Endothelial cell of umbilical vein (primary cell): ENCODE data around the gene RABEPK. TPM values are rescaled to one million over a fixed set of nuclear protein-coding genes. Genes with fewer than 3 reads are reported as not detected.

Experiments used
- BruUV-seq: library from RNA; stranded (reverse); fragments of 400-500 nt; replicated peaks from 2 replicates; lab custom pipeline; 2021; lab: Mats Ljungman, UMichigan
- CTCF ChIA-PET: fragments of 300-600, 350-600 bp; sonication (Branson Sonifier 250); formaldehyde crosslinking; loops from one replicate; lab custom pipeline; 2021; ENCODE audit warnings: antibody characterized with exemption, inconsistent platforms; lab: Charles Lee
- POLR2A ChIA-PET: fragments of 300-600, 350-600 bp; sonication (Branson Sonifier 250); formaldehyde crosslinking; loops from one replicate; lab custom pipeline; 2021; ENCODE audit warnings: antibody characterized with exemption, inconsistent platforms; lab: Charles Lee
- DNase-seq: peaks from one replicate; pipeline ENCODE4 v3.0.0-alpha.2; 2011; ENCODE audit warnings: low read depth, low spot score
- FAIRE-seq: peaks from 2 replicates; lab custom pipeline; 2011; peaks lifted over from hg19 to GRCh38; lab: Jason Lieb, UNC
- H2AFZ ChIP-seq: 2 replicates; pipeline ENCODE4 v1.6.0; 2012; ENCODE audit warnings: low read depth, low read length, control low read depth, inconsistent platforms
- H3K27ac ChIP-seq: 2 replicates; pipeline ENCODE4 v1.5.1; 2011; ENCODE audit warnings: low read depth, mild to moderate bottlenecking, control low read depth, low read length, moderate library complexity; ENCODE audit not compliant: insufficient read depth
- H3K27me3 ChIP-seq, 2 experiments: 2 replicates each; pipeline versions ENCODE4 v1.6.0 to v1.6.1; 2011; ENCODE audit warnings: low read length in 2 of 2, mixed read lengths in 1 of 2; ENCODE audit not compliant: control insufficient read depth in 2 of 2, insufficient read depth in 2 of 2
- H3K36me3 ChIP-seq, 2 experiments: 2 replicates in 1 of 2; 3 replicates in 1 of 2; pipeline ENCODE4 v1.5.1; 2011; ENCODE audit warnings: low read length in 2 of 2, mild to moderate bottlenecking in 1 of 2, moderate library complexity in 1 of 2; ENCODE audit not compliant: control insufficient read depth in 2 of 2, insufficient read depth in 2 of 2; ENCODE audit errors: extremely low read depth in 1 of 2
- H3K4me1 ChIP-seq: 3 replicates; pipeline ENCODE4 v1.5.1; 2011; ENCODE audit warnings: mild to moderate bottlenecking, low read length; ENCODE audit not compliant: control insufficient read depth, insufficient read depth; ENCODE audit errors: extremely low read depth
- H3K4me2 ChIP-seq: 2 replicates; pipeline ENCODE4 v1.6.1; 2011; ENCODE audit warnings: low read length, control low read depth, mixed read lengths; ENCODE audit not compliant: insufficient read depth
- H3K4me3 ChIP-seq, 3 experiments: fragments of 200-600 bp in 1 of 3; sonication (generic), shearing (Covaris generic) in 1 of 3; replicated peaks in 1 of 3; 2 replicates each; pipeline ENCODE4 v1.5.1; 2011 to 2016; ENCODE audit warnings: control low read depth in 3 of 3, low read length in 3 of 3, mild to moderate bottlenecking in 2 of 3, inconsistent platforms in 1 of 3, low read depth in 1 of 3, moderate library complexity in 1 of 3; ENCODE audit not compliant: insufficient read depth in 1 of 3
- H3K79me2 ChIP-seq: 2 replicates; pipeline ENCODE4 v1.6.0; 2012; ENCODE audit warnings: low read length, inconsistent platforms; ENCODE audit not compliant: control insufficient read depth, insufficient read depth
- H3K9ac ChIP-seq: replicated peaks from 2 replicates; pipeline ENCODE3; 2011; ENCODE audit warnings: low read length, control low read depth; ENCODE audit not compliant: insufficient read depth; ENCODE audit errors: extremely low read depth
- H3K9me1 ChIP-seq: replicated peaks from 3 replicates; pipeline ENCODE4 v1.6.0; 2011; ENCODE audit warnings: mild to moderate bottlenecking, low read length; ENCODE audit not compliant: control insufficient read depth, insufficient read depth; ENCODE audit errors: extremely low read depth
- H3K9me3 ChIP-seq: replicated peaks from 2 replicates; pipeline ENCODE4 v1.5.1; 2012; ENCODE audit warnings: low read length, inconsistent platforms; ENCODE audit not compliant: control insufficient read depth, insufficient read depth
- H4K20me1 ChIP-seq: replicated peaks from 2 replicates; pipeline ENCODE3; 2011; ENCODE audit warnings: mild to moderate bottlenecking, low read length; ENCODE audit not compliant: control insufficient read depth, insufficient read depth; ENCODE audit errors: extremely low read depth
- EZH2 ChIP-seq: IDR thresholded peaks from 2 replicates; pipeline ENCODE4 v1.6.1; 2012; ENCODE audit warnings: borderline replicate concordance, low read depth, mild to moderate bottlenecking, moderate library complexity, low read length, inconsistent platforms; ENCODE audit not compliant: severe bottlenecking
- FOS ChIP-seq: IDR thresholded peaks from 2 replicates; pipeline ENCODE4 v1.6.1; 2011; ENCODE audit warnings: mild to moderate bottlenecking, low read length, moderate library complexity, borderline replicate concordance; ENCODE audit not compliant: insufficient read depth
- GATA2 ChIP-seq: IDR thresholded peaks from 2 replicates; pipeline ENCODE4 v1.7.0; 2011; ENCODE audit warnings: low read depth, mild to moderate bottlenecking, moderate library complexity, mixed read lengths, low read length; ENCODE audit not compliant: insufficient read length, insufficient read depth
- JUN ChIP-seq: IDR thresholded peaks from 2 replicates; pipeline ENCODE4 v1.6.1; 2011; ENCODE audit warnings: borderline replicate concordance, low read depth; ENCODE audit not compliant: insufficient read length, insufficient read depth
- MYC ChIP-seq: IDR thresholded peaks from one replicate; pipeline ENCODE4 v1.6.1; 2011; ENCODE audit warnings: mild to moderate bottlenecking, low read depth, low read length
- POLR2A ChIP-seq: IDR thresholded peaks from 2 replicates; pipeline ENCODE4 v1.6.1; 2012; ENCODE audit warnings: low read depth, mild to moderate bottlenecking, control low read depth, low read length
- POLR2AphosphoS5 ChIP-seq: IDR thresholded peaks from 2 replicates; pipeline ENCODE4 v1.6.1; 2012; ENCODE audit warnings: low read depth, mild to moderate bottlenecking, control low read depth, low read length, moderate library complexity; ENCODE audit not compliant: insufficient read depth
- dilution Hi-C: fragments of 300-500 bp; cut with MboI; formaldehyde crosslinking; loops from one replicate; pipeline ENCODE4 v1.15.0; 2019; ENCODE audit warnings: low sequenced_read_pairs; ENCODE audit not compliant: extremely low pct_ligation_motif_present
- intact Hi-C: fragments of 100-400 bp; cut with micrococcal nuclease; formaldehyde crosslinking; loops from one replicate; pipeline ENCODE4 v1.10.0; 2022
- polyA plus RNA-seq, 4 experiments: library from polyadenylated mRNA; depleted of rRNA in 3 of 4; stranded (reverse) in 3 of 4; unstranded in 1 of 4; fragments of >200 nt; gene quantifications; 2 replicates each; pipeline versions ENCODE4 v1.2.1 to v1.2.3, GENCODE V29; 2011 to 2012; ENCODE audit warnings: missing spikeins in 1 of 4
- total RNA-seq: library from RNA; stranded (reverse); gene quantifications from 2 replicates; pipeline ENCODE4 v1.2.3, GENCODE V29; 2021
- TF ChIP-seq, protein P1 (sequence below), 2 donors: IDR thresholded peaks; 1 replicate in 1 of 2; 2 replicates in 1 of 2; pipeline ENCODE4 v1.5.1; 2011; ENCODE audit warnings: low read length in 2 of 2, mild to moderate bottlenecking in 2 of 2, moderate library complexity in 2 of 2, control low read depth in 1 of 2, inconsistent platforms in 1 of 2, low read depth in 1 of 2; ENCODE audit not compliant: insufficient read depth in 1 of 2; ENCODE audit errors: extremely low read depth in 1 of 2
- TF ChIP-seq, protein P2 (sequence below): IDR thresholded peaks from 2 replicates; pipeline ENCODE4 v1.6.1; 2011; ENCODE audit not compliant: insufficient read depth, insufficient read length

RABEPK gene
- total and polyA plus RNA-seq, 2 donors (not counting 3 experiments of a cell fraction or from before 2014, with no cell fraction given), result 18.2 to 23.0 TPM

DNA sequence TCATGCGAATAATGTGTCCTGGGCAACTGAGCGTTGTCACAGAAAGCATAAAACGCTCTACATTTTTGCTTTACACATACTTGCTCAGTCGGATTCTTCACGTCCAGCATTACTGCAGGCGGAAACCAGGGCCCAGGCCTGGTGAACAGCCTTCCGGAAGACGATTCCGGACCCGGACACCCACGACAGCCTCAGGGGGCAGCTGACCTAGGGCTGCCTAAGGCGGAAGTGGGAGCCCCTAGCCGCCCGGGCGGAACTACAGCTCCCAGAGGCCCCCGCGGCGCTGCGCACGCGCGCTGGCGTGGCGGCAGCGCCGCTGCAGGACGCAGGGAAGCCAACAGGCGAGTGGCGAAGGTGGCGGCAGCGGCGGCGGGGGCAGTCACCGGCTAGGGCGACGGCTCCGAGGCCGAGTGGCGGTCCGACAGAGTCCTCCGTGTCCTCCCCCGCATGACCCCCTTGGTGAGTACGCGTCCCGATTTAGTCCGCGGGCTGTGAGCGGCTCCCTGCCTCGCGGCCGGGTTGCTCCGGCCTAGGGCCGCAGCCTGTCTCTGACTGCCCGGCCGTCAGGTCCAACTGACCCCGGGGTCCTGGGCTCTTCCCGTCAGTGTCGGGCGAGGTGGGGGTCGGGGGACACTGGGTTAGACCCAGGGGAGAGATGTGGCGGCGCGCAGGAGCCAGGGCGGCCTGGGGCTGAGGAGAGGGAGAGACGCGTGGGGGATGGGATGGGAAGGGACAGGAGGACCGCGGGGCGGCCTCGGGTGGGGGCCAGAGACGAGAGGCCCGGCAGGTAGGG is 61.4 kb downstream of the RABEPK start, which contains the start of gene GAPVD1:
Gene GAPVD1, plus strand, starts transcription at position 326 of the 793 bp plus-strand sequence. CDS start 37,096 bp downstream, outside the sequence.
- FAIRE-seq, result peak; percentile 66
- no peak for TF ChIP-seq FOS
- TF ChIP-seq, protein P1, sequence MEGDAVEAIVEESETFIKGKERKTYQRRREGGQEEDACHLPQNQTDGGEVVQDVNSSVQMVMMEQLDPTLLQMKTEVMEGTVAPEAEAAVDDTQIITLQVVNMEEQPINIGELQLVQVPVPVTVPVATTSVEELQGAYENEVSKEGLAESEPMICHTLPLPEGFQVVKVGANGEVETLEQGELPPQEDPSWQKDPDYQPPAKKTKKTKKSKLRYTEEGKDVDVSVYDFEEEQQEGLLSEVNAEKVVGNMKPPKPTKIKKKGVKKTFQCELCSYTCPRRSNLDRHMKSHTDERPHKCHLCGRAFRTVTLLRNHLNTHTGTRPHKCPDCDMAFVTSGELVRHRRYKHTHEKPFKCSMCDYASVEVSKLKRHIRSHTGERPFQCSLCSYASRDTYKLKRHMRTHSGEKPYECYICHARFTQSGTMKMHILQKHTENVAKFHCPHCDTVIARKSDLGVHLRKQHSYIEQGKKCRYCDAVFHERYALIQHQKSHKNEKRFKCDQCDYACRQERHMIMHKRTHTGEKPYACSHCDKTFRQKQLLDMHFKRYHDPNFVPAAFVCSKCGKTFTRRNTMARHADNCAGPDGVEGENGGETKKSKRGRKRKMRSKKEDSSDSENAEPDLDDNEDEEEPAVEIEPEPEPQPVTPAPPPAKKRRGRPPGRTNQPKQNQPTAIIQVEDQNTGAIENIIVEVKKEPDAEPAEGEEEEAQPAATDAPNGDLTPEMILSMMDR (IDR thresholded peaks at IDR 0.05; ENCODE audit: extremely low read depth in 1 of 2, insufficient read depth in 1 of 2, low read depth in 1 of 2, low read length in 2 of 2), result peak; percentile 18 to 41
- TF ChIP-seq POLR2AphosphoS5, result peak; percentile 70
- TF ChIP-seq POLR2A, result peak; percentile 77
- no peak for TF ChIP-seq GATA2
- no peak for TF ChIP-seq EZH2
- TF ChIP-seq JUN, result no peak
- no peak for TF ChIP-seq MYC
- TF ChIP-seq, protein P2, sequence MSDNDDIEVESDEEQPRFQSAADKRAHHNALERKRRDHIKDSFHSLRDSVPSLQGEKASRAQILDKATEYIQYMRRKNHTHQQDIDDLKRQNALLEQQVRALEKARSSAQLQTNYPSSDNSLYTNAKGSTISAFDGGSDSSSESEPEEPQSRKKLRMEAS, result no peak
- H2AFZ ChIP-seq, result peak within 1 kb of the TSS; percentile 80
- H3K27ac ChIP-seq, result peak within 1 kb of the TSS; percentile 49
- H3K36me3 ChIP-seq, result no peaks in the 10 kb centered on the region
- BruUV-seq, result no TSS peak
- no peaks in the 10 kb centered on the region for H3K9me3 ChIP-seq
- peak within 1 kb of the TSS; percentile 86 for H3K9ac ChIP-seq
- peak; percentile 90 for DNase-seq
- dilution Hi-C loops, result no loop called here
- ChIA-PET POLR2A (interaction anchor here (0.5 to 1.0 kb wide), 4 partner anchors 8 to 90 kb away, joined by 3 to 12 read pairs (median 4); partner anchors contain the start of gene HSPA5), CTCF (interaction anchor here (0.9 to 2.4 kb wide), 6 partner anchors 10 to 107 kb away, joined by 3 to 8 read pairs (median 3); no protein-coding TSS in a partner anchor)
- H3K4me3 ChIP-seq, result peak within 1 kb of the TSS; percentile 89 to 98 (median 95)
- H3K9me1 ChIP-seq, result no peaks in the 10 kb centered on the region
- peak within 1 kb of the TSS; percentile 98 for H3K4me2 ChIP-seq
- intact Hi-C loops, result loop anchor here (1.0 kb wide), 1 partner anchor 20 kb away; the partner anchor contains the start of gene HSPA5
- no peaks in the 10 kb centered on the region for H4K20me1 ChIP-seq
- no peaks in the 10 kb centered on the region for H3K27me3 ChIP-seq
- peaks cover 46% of the 10 kb centered on the region for H3K79me2 ChIP-seq
- peaks cover 21% of the 10 kb centered on the region for H3K4me1 ChIP-seq
